Measurements from ENCODE around the gene GRIA4.
"Not testable (repeated sequence)": the region's sequence is repeated elsewhere in the genome, so short reads cannot be mapped to it uniquely, and the experiment has no call there.

Gene GRIA4

GRCh38 chr11:105860105-105860504 lies 250.2 kb downstream of the GRIA4 start:
- no peak for DNase-seq (ENCODE audit: low read depth)

GRCh38 chr11:105861225-105861624 lies 251.4 kb downstream of the GRIA4 start:
- no peak for DNase-seq (ENCODE audit: low read depth)

- no peak for DNase-seq (ENCODE audit: low read depth)
These were observed 253.0 kb downstream of the GRIA4 start for GRCh38 chr11:105862736-105863367.

GRCh38 chr11:105863523-105863922 lies 253.7 kb downstream of the GRIA4 start:
- no peak for DNase-seq (ENCODE audit: low read depth)

- no peak for DNase-seq (ENCODE audit: low read depth)
These were observed 257.9 kb downstream of the GRIA4 start for GRCh38 chr11:105867742-105868141.

- DNase-seq (ENCODE audit: low read depth): no peak
These were observed 259.0 kb downstream of the GRIA4 start for GRCh38 chr11:105868762-105869285.

- DNase-seq (ENCODE audit: low read depth): no peak
These were observed 260.7 kb downstream of the GRIA4 start for GRCh38 chr11:105870516-105871113.

- DNase-seq (ENCODE audit: low read depth): no peak
These were observed 268.6 kb downstream of the GRIA4 start for GRCh38 chr11:105878510-105878909.

- DNase-seq (ENCODE audit: low read depth): not testable (repeated sequence)
These were observed 269.1 kb downstream of the GRIA4 start for GRCh38 chr11:105878927-105879326.

- DNase-seq (ENCODE audit: low read depth): no peak
These were observed 271.2 kb downstream of the GRIA4 start for GRCh38 chr11:105881027-105881426.

GRCh38 chr11:105884436-105884835 lies 274.6 kb downstream of the GRIA4 start:
- no peak for DNase-seq (ENCODE audit: low read depth)

- no peak for DNase-seq (ENCODE audit: low read depth)
These were observed 281.8 kb downstream of the GRIA4 start for GRCh38 chr11:105891685-105892084.

- no peak for DNase-seq (ENCODE audit: low read depth)
These were observed 287.3 kb downstream of the GRIA4 start for GRCh38 chr11:105897161-105897560.

GRCh38 chr11:105899772-105900171 lies 289.9 kb downstream of the GRIA4 start:
- DNase-seq (ENCODE audit: low read depth): no peak

- no peak for DNase-seq (ENCODE audit: low read depth)
These were observed 290.7 kb downstream of the GRIA4 start for GRCh38 chr11:105900515-105901035.

- DNase-seq (ENCODE audit: low read depth): no peak
These were observed 293.2 kb downstream of the GRIA4 start for GRCh38 chr11:105903113-105903512.

- DNase-seq (ENCODE audit: low read depth): no peak
These were observed 296.6 kb downstream of the GRIA4 start for GRCh38 chr11:105906517-105906916.

GRCh38 chr11:105907319-105907718 lies 297.4 kb downstream of the GRIA4 start:
- DNase-seq (ENCODE audit: low read depth): no peak

GRCh38 chr11:105910095-105910715 lies 300.3 kb downstream of the GRIA4 start:
- no peak for DNase-seq (ENCODE audit: low read depth)

- DNase-seq (ENCODE audit: low read depth): no peak
These were observed 301.6 kb downstream of the GRIA4 start for GRCh38 chr11:105911454-105911853.

GRCh38 chr11:105912666-105913065 lies 302.8 kb downstream of the GRIA4 start:
- DNase-seq (ENCODE audit: low read depth): no peak

GRCh38 chr11:105915021-105915420 lies 305.1 kb downstream of the GRIA4 start:
- DNase-seq (ENCODE audit: low read depth): no peak

GRCh38 chr11:105918039-105918438 lies 308.2 kb downstream of the GRIA4 start:
- no peak for DNase-seq (ENCODE audit: low read depth)
